ENCODE results near the gene PDYN.
A peak's percentile ranks its signal among the peaks of the same experiment; 100 is the strongest.
"Not testable (repeated sequence)": the region's sequence is repeated elsewhere in the genome, so short reads cannot be mapped to it uniquely, and the experiment has no call there.

The PDYN gene

GRCh38 chr20:1993986-1994385, at the start of gene PDYN:
TSS of gene PDYN (minus strand) at chr20:1994058. CDS start at chr20:1983084, 10,974 bp downstream.
- H3K4me3 ChIP-seq (replicated peaks in 1 of 2; ENCODE audit: low read depth in 2 of 2, low read length in 2 of 2): no peak within 1 kb of the TSS

GRCh38 chr20:2042400-2042799, 48.5 kb upstream of the PDYN start:
- DNase-seq (ENCODE audit: low read depth in 2 of 2): peak; percentile 23 to 56
- no peak overlapping the region for H3K4me3 ChIP-seq (replicated peaks in 1 of 2; ENCODE audit: low read depth in 2 of 2, low read length in 2 of 2)
- TF ChIP-seq CTCF (IDR thresholded peaks at IDR 0.05; ENCODE audit: low read depth, low read length): no peak

More at GRCh38 chr20:1993986-1994385, at the start of gene PDYN:
- no peak for TF ChIP-seq CTCF (IDR thresholded peaks at IDR 0.05; ENCODE audit: low read depth, low read length)
- no peak for DNase-seq (ENCODE audit: low read depth in 2 of 2)

- H3K4me3 ChIP-seq (replicated peaks in 1 of 2; ENCODE audit: low read depth in 2 of 2, low read length in 2 of 2): no peak overlapping the region
- DNase-seq (ENCODE audit: low read depth in 2 of 2): no peak
- TF ChIP-seq CTCF (IDR thresholded peaks at IDR 0.05; ENCODE audit: low read depth, low read length): no peak
Observed at GRCh38 chr20:2038161-2038560, 44.3 kb upstream of the PDYN start.

GRCh38 chr20:2037296-2037914, 43.5 kb upstream of the PDYN start:
- no peak overlapping the region for H3K4me3 ChIP-seq (replicated peaks in 1 of 2; ENCODE audit: low read depth in 2 of 2, low read length in 2 of 2)
- TF ChIP-seq CTCF (IDR thresholded peaks at IDR 0.05; ENCODE audit: low read depth, low read length): no peak
- DNase-seq (ENCODE audit: low read depth in 2 of 2): no peak

GRCh38 chr20:2036357-2036756, 42.5 kb upstream of the PDYN start:
- H3K4me3 ChIP-seq (replicated peaks in 1 of 2; ENCODE audit: low read depth in 2 of 2, low read length in 2 of 2); DNase-seq (ENCODE audit: low read depth in 2 of 2): not testable (repeated sequence)

- TF ChIP-seq CTCF (IDR thresholded peaks at IDR 0.05; ENCODE audit: low read depth, low read length): no peak
- no peak overlapping the region for H3K4me3 ChIP-seq (replicated peaks in 1 of 2; ENCODE audit: low read depth in 2 of 2, low read length in 2 of 2)
- no peak for DNase-seq (ENCODE audit: low read depth in 2 of 2)
Observed at GRCh38 chr20:2032168-2032567, 38.3 kb upstream of the PDYN start.

GRCh38 chr20:2026514-2026913, 32.7 kb upstream of the PDYN start:
- no peak for TF ChIP-seq CTCF (IDR thresholded peaks at IDR 0.05; ENCODE audit: low read depth, low read length)
- no peak for DNase-seq (ENCODE audit: low read depth in 2 of 2)
- H3K4me3 ChIP-seq (replicated peaks in 1 of 2; ENCODE audit: low read depth in 2 of 2, low read length in 2 of 2): no peak overlapping the region
